D341Med (cell line): ENCODE measurements around the gene SNAPC2.
"Not testable (repeated sequence)": the region's sequence is repeated elsewhere in the genome, so short reads cannot be mapped to it uniquely, and the experiment has no call there.

Experiments used
- DNase-seq: peaks from one replicate; pipeline ENCODE4 v3.0.0; 2012; ENCODE audit warnings: low spot score

Gene SNAPC2

GRCh38 chr19:7921302-7921966, 1.3 kb downstream of the SNAPC2 start:
- no peak for DNase-seq

GRCh38 chr19:7921967-7922835, 2.1 kb downstream of the SNAPC2 start:
- no peak for DNase-seq

GRCh38 chr19:7922836-7923195, 2.7 kb downstream of the SNAPC2 start:
- no peak for DNase-seq

- no peak for DNase-seq
Observed at GRCh38 chr19:7923295-7924191, 3.4 kb downstream of the SNAPC2 start.

GRCh38 chr19:7924241-7924640, 4.1 kb downstream of the SNAPC2 start:
- DNase-seq: no peak

- no peak for DNase-seq
Observed at GRCh38 chr19:7924651-7925170, 4.6 kb downstream of the SNAPC2 start.

GRCh38 chr19:7925171-7925851, 5.2 kb downstream of the SNAPC2 start:
- peak; percentile 89 for DNase-seq

GRCh38 chr19:7926021-7926726, 6.0 kb downstream of the SNAPC2 start, which contains the start of gene CTXN1:
Gene CTXN1 (minus strand): TSS chr19:7926135. CDS start chr19:7925538, 597 bp downstream.
- DNase-seq: peak; percentile 94

- DNase-seq: peak; percentile 23
Observed at GRCh38 chr19:7926727-7927604, 6.8 kb downstream of the SNAPC2 start.

GRCh38 chr19:7927605-7928333, 7.6 kb downstream of the SNAPC2 start:
- no peak for DNase-seq

GRCh38 chr19:7928334-7928706, 8.2 kb downstream of the SNAPC2 start:
- DNase-seq: peak; percentile 64

- peak; percentile 86 for DNase-seq
Observed at GRCh38 chr19:7928741-7929701, 8.9 kb downstream of the SNAPC2 start.

- not testable (repeated sequence) for DNase-seq
Observed at GRCh38 chr19:7930030-7930429, 9.9 kb downstream of the SNAPC2 start.

- DNase-seq: no peak
Observed at GRCh38 chr19:7930765-7931164, 10.6 kb downstream of the SNAPC2 start.

GRCh38 chr19:7931221-7932061, 11.3 kb downstream of the SNAPC2 start:
- no peak for DNase-seq

- DNase-seq: no peak
Observed at GRCh38 chr19:7932276-7932929, 12.3 kb downstream of the SNAPC2 start.

GRCh38 chr19:7932930-7933300, 12.8 kb downstream of the SNAPC2 start:
- no peak for DNase-seq
